GM19328 (cell line): ENCODE data around the gene DAAM2.

Experiments
- ATAC-seq: cut with Tn5 transposase; IDR thresholded peaks from one replicate; pipeline ENCODE4 v1.9.1; 2021; ENCODE audit warnings: mild to moderate bottlenecking, moderate library complexity; ENCODE audit not compliant: unreplicated experiment

The DAAM2 gene

DNA sequence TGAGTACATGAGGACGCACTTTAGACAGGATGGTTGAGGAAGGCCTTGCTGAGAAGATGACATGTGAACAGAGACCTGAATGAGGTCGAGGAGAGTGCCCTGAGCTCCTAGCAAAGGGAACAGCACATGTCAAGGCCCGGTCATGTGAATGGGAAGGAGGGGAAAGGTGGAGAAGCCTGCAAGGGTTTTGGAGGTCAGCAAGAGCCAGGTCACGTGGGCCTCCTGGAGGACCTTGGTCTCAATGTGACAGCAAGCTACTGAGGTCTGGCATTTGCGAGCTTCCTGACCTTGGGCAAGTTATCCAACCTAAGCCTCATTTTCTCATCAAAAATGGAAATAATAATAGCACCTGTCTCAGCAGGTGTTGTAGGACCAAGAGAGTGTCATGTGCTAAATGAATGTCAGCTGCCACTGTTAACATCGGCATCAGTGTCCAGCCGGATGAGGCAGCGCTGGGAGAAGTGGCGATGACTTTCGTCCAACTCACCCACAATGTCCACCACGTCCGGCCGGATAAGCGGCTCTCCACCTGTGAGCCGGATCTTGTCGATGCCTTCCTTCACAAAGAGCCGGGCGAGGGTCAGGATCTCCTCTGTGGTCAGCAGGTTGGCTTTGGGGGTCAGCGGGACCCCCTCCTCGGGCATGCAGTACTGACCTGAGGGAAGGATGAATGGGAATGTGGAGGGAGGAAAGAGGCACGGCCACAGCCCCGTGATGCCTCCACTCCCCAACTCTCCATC, 133.2 kb downstream of the DAAM2 start:
- no peak for ATAC-seq

GRCh38 chr6:39925931-39926290, 133.7 kb downstream of the DAAM2 start:
- ATAC-seq, result no peak

DNA sequence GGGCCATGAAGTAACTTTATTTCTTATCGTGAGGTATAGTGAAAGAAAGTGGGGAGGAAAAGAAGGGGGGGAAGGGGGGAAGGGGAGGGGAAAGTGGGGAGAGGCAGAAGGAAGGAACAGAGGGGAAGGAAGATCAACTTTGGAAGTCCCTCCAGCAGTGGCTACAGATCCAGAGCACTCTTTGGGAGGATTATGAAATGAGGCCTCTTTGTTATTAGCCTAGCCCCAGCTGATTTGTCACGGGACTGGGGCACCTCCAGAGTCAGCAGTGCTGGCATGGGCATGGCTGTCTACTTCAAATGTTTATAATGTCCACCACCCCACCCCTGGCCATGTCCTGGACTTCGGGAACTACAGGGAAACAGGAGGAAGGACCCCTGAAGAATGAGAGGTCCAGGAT, 134.5 kb downstream of the DAAM2 start:
- no peak for ATAC-seq

DNA sequence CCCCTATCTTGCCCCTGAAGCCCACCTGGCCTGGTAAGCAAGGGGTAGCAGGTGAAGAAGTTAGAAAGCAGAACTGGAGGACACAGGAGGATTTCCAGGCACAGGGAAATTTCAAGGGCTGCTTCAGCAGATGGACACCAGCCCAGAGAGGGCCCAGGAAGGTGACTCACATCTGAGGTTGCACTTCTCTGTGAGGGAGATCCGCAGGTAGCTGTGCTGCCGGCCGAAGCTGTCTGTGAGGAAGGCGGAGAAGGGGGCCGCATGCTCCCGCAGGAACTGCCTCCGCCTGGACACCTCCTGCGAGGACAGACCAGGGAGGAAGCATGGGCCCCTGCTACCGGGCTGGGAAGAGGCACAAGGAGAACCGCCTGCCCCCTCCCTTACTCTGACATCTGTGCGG, 135.0 kb downstream of the DAAM2 start:
- no peak for ATAC-seq

- ATAC-seq, result no peak
Observed at GRCh38 chr6:39929039-39929732, 137.0 kb downstream of the DAAM2 start.

DNA sequence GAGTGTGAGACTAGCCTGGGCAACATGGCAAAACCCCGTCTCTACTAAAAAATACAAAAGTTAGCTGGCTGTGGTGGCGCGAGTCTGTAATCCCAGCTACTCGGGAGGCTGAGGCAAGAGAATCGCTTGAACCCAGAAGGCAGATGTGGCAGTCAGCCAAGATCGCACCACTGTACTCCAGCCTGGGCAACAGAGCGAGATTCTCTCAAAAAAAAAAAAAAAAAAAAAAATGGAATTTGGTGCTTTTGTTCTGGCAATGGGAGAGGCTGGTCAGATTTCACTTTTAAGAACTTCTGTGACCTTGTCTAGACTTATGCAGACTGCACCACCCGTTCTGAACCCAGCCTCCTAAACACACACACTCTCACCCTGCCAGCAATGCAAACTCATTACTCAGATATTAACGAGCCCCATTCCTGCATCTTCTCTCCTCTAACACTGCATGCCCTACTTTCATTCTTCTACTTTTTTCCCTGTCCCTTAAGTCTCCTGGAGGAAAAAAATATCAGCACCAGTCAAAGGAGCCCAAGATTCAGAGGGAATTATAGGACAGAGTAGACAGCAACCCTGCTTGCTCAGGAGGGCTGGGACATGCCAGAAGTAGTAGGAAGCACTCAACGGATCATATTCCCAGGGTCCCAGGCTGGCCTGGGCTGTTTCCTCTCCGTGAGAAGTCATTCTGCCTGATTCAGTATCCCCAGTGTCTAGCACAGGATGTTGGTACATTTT, 137.7 kb downstream of the DAAM2 start:
- no peak for ATAC-seq

DNA sequence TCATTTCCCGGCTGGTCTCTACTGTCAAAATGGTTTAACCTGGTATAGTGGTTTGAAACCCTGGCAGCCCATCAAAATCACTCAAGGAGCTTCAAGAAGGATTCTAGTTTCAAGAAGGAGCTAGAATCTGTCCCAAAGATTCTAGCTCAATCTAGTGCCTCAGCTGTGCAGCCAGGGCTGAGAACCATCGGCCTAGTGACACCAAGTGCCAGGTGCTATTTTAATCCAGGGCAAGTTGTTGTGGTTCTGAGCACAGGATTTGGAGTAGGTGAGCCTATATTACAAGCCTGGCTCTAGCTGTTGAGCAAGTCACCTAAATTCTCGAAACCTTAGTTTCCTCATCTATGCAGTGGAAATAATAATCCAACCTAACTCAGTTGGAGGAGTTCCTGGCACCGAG, 138.4 kb downstream of the DAAM2 start:
- ATAC-seq, result no peak

DNA sequence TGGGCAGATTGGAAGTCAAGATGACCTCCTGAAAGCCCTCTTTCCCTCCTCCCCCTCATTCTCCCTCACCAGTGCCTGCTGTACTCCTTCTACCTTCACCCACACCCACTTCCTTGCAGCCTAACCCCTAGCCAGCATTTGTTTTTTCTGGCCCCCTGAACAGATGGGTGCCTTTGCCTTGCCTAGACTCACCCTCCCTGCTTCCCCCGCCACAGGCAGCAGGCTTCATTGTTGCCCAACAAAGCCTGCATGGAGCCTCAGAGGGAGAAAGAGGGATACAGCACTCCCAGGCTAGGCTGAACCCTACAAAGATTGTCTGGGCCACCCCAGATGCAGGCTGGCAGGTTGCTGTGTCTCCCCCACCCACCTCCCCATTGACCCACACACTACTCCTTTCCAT, 139.4 kb downstream of the DAAM2 start:
- ATAC-seq, result no peak

DNA sequence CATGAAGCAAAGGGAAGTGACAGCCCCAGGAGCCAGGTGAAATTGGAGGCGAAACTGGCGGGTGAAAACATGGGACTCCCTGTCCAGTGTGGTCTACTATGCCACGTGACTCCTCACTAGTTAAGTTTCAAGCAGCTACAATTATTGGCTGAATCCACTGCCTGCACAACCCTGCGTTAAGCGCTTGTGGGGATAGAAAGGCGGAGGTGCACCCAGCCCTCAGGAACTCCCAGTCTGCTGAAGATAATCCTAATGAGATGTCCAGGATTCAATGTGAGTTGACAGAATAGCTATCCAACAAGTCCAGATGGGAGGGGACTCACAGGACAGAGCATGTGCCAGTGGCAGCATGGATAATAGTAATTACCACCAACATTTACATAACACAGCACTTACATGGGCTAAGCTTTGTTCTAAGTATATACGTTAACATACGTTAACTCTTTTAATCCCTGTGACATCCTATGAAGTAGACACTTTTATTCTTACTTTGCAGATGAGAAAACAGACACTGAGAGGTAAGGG, 140.3 kb downstream of the DAAM2 start:
- no peak for ATAC-seq

DNA sequence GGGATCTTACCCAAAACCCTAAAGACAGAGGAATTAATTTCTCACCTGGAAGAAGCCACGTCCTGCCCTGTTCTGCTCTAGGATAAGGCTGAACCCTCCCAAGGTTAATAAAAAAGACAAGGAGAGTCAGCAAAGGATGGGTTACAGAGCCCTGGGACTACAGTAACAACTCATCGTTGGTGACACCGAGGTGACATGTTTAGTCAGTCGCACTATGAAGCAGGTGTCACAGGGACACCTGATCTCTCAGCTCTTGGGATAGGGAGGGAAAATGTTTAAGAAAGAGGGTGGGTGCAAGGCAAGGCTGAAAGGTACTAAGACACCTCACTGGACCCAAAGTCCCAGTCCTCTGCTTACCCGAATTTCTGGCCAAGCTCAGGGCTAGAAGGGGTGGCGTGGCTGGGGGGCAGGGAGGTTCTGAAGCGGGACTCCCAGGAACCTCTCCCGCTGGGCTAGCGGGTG, 141.5 kb downstream of the DAAM2 start:
- no peak for ATAC-seq

- no peak for ATAC-seq
Observed at GRCh38 chr6:39934131-39934757, 142.1 kb downstream of the DAAM2 start, which contains the start of gene MOCS1. Gene MOCS1, minus strand, starts transcription at chr6:39934462. Its CDS starts 45 bp downstream, at chr6:39934417.

DNA sequence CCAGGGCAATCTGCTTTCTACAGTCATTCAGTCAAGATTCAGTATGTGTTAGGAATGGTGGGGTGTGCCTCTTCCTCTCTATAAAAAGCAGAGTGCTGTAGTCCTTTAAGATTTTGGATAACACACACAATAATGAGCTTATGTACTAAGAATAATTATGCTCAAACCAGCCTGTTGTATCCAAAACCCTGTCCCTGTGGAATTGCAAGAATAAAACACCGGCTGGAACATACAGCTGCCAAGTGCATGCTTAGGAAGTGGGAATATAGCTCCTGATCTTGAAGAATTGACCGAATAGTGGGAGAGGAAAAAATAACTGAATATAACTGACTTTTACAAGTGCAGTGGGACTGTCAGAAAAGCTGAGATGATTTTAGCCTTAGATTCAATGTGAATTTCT, 143.1 kb downstream of the DAAM2 start:
- ATAC-seq, result no peak

DNA sequence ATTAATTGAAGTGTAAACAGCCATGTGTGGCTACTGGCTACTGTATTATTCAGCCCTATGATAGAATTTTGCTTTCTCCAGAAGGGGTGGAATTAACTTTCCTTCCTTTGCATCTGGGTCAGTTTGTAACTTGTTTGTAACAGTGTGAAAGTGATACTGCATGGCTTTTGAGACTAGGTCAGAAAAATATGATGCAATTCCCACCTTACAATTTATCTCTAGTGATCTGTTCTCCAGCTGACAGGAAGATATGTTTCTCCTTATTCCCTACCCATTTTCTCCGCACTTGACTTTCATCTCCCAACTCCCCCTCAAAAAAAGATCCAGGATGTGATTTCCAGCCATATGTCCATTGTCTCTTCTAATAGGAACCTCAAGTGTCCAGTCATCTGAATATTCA, 144.7 kb downstream of the DAAM2 start:
- ATAC-seq, result no peak

DNA sequence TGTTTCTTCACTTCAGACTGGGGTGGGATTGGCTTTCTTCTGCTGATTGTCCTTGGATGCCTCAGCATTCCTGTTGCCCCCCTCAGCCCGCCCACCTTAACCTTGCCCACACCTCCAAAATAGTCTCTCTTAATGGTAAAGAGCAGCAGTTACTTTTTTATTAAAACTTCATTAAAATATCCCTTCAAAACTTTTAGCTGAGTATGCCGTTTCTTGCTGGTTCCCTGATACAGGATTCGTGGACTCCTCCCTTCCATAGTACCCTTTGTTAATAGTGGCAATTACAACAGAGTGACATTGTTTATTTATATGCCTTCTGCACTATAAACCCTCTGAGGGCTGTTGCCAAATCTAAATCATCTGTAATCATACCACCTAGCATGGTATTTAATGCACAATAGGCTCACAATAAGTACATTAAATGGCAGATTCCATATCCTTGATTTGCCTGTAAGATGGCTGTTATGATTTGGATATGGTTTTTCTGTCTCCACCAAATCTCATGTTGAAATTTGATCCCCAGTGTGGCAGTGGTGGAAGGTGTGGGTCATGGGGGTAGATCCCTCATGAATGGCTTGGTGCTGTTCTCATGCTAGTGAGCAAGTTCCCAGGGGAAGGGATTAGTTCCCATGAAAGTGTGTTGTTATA, 145.6 kb downstream of the DAAM2 start:
- no peak for ATAC-seq

GRCh38 chr6:39938773-39939654, 146.8 kb downstream of the DAAM2 start:
- ATAC-seq, result no peak

- ATAC-seq, result no peak
Observed at GRCh38 chr6:39941138-39941537, 149.0 kb downstream of the DAAM2 start.

DNA sequence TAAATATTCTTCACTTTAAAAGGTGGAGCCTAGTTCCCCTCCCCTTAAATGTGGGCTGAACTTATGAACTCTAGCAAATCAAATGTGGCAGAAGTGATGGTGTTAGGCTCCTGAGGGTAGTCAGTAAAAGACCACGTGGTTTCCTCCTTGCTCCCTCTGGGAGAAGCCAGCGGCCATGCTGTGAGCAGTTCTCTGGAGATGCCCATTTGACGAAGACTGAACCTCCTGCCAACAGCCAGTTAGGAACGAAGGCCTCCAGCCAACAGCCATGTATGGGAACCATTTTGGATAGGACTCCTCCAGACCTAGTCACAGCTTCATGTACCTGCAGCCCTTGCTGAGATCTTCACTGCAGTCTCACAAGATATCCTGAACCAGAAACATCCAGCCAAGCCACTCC, 149.6 kb downstream of the DAAM2 start:
- no peak for ATAC-seq

GRCh38 chr6:39942903-39943580, 150.9 kb downstream of the DAAM2 start:
- no peak for ATAC-seq

DNA sequence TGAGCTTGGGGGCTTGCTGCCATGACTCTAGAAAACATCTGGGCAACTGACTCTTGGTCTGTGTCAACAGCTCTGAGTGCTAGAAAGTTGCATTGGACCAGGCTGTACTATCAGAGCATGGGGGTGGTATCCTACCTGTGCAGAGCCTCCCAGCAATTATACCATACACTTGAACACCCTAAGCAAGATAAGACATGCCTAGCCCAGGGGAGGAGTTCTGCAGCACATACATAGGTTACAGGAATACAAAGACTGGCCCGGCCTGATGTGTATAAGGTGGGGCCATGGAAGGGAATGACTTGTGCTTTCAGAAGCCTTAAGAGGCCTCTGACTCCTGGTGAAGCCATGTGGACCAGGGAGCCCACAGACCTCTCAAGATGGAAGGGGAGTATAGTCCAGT, 153.4 kb downstream of the DAAM2 start:
- ATAC-seq, result no peak
